ENCODE data around the gene CCDC106.

The CCDC106 gene

GRCh38 chr19:55644842-55645511 lies 3.0 kb upstream of the CCDC106 start:
- no peak for DNase-seq (ENCODE audit: extremely low read depth, low read depth)
- H3K4me3 ChIP-seq (replicated peaks; ENCODE audit: low read depth, low read length): peak overlapping the region; percentile 87
- TF ChIP-seq CTCF (IDR thresholded peaks at IDR 0.05; ENCODE audit: low read depth, low read length, missing control alignments): no peak

- no peak for TF ChIP-seq CTCF (IDR thresholded peaks at IDR 0.05; ENCODE audit: low read depth, low read length, missing control alignments)
- H3K4me3 ChIP-seq (replicated peaks; ENCODE audit: low read depth, low read length): peak overlapping the region; percentile 87
Observed at GRCh38 chr19:55645512-55645881, 2.5 kb upstream of the CCDC106 start.

GRCh38 chr19:55646889-55647731 lies 902 bp upstream of the CCDC106 start:
- no peak for TF ChIP-seq CTCF (IDR thresholded peaks at IDR 0.05; ENCODE audit: low read depth, low read length, missing control alignments)
- no peak for DNase-seq (ENCODE audit: extremely low read depth, low read depth)
- peak overlapping the region; percentile 72 for H3K4me3 ChIP-seq (replicated peaks; ENCODE audit: low read depth, low read length)

More at GRCh38 chr19:55645512-55645881, 2.5 kb upstream of the CCDC106 start:
- no peak for DNase-seq (ENCODE audit: extremely low read depth, low read depth)

- no peak for DNase-seq (ENCODE audit: extremely low read depth, low read depth)
- no peak for TF ChIP-seq CTCF (IDR thresholded peaks at IDR 0.05; ENCODE audit: low read depth, low read length, missing control alignments)
- H3K4me3 ChIP-seq (replicated peaks; ENCODE audit: low read depth, low read length): peak overlapping the region; percentile 72
Observed at GRCh38 chr19:55648585-55649267, 714 bp downstream of the CCDC106 start.

- peak overlapping the region; percentile 72 for H3K4me3 ChIP-seq (replicated peaks; ENCODE audit: low read depth, low read length)
- TF ChIP-seq CTCF (IDR thresholded peaks at IDR 0.05; ENCODE audit: low read depth, low read length, missing control alignments): no peak
- no peak for DNase-seq (ENCODE audit: extremely low read depth, low read depth)
Observed at GRCh38 chr19:55649268-55650125, 1.5 kb downstream of the CCDC106 start.

GRCh38 chr19:55650126-55650557 lies 2.1 kb downstream of the CCDC106 start:
- no peak for TF ChIP-seq CTCF (IDR thresholded peaks at IDR 0.05; ENCODE audit: low read depth, low read length, missing control alignments)
- DNase-seq (ENCODE audit: extremely low read depth, low read depth): no peak
- no peak overlapping the region for H3K4me3 ChIP-seq (replicated peaks; ENCODE audit: low read depth, low read length)

Data from HFF-Myc (cell line).